HuH-7.5 (cell line): ENCODE results near the gene SPATS2L.

Experiments used
- DNase-seq: peaks from one replicate; pipeline ENCODE4 v3.0.0; 2011; ENCODE audit warnings: low spot score

SPATS2L gene

GRCh38 chr2:200443916-200444315 is 137.4 kb downstream of the SPATS2L start:
- no peak for DNase-seq

- no peak for DNase-seq
These were observed 138.0 kb downstream of the SPATS2L start for GRCh38 chr2:200444530-200444929.

GRCh38 chr2:200445284-200445683 is 138.8 kb downstream of the SPATS2L start:
- no peak for DNase-seq

GRCh38 chr2:200446612-200447011 is 140.1 kb downstream of the SPATS2L start:
- no peak for DNase-seq

GRCh38 chr2:200447139-200447855 is 140.8 kb downstream of the SPATS2L start:
- no peak for DNase-seq

- DNase-seq = no peak
These were observed 142.0 kb downstream of the SPATS2L start for GRCh38 chr2:200448455-200448854.

- no peak for DNase-seq
These were observed 142.7 kb downstream of the SPATS2L start for GRCh38 chr2:200449149-200449548.

- DNase-seq = no peak
These were observed 143.8 kb downstream of the SPATS2L start for GRCh38 chr2:200450288-200450687.

GRCh38 chr2:200451511-200451910 is 145.0 kb downstream of the SPATS2L start:
- DNase-seq = no peak

GRCh38 chr2:200452377-200452776 is 145.9 kb downstream of the SPATS2L start:
- DNase-seq = no peak

GRCh38 chr2:200453142-200453852 is 146.8 kb downstream of the SPATS2L start:
- DNase-seq = no peak

GRCh38 chr2:200453853-200454534 is 147.5 kb downstream of the SPATS2L start:
- DNase-seq = no peak

GRCh38 chr2:200454927-200455801 is 148.7 kb downstream of the SPATS2L start:
- no peak for DNase-seq

GRCh38 chr2:200455958-200456421 is 149.5 kb downstream of the SPATS2L start:
- DNase-seq = no peak

GRCh38 chr2:200456567-200456966 is 150.1 kb downstream of the SPATS2L start:
- DNase-seq = no peak

- DNase-seq = no peak
These were observed 152.6 kb downstream of the SPATS2L start for GRCh38 chr2:200459101-200459500.

- no peak for DNase-seq
These were observed 155.6 kb downstream of the SPATS2L start for GRCh38 chr2:200461846-200462710.

GRCh38 chr2:200463452-200463851 is 157.0 kb downstream of the SPATS2L start:
- DNase-seq = no peak

GRCh38 chr2:200466425-200467418 is 160.2 kb downstream of the SPATS2L start:
- DNase-seq = no peak
